ENCODE data around the gene HSPB9.

Gene HSPB9

DNA sequence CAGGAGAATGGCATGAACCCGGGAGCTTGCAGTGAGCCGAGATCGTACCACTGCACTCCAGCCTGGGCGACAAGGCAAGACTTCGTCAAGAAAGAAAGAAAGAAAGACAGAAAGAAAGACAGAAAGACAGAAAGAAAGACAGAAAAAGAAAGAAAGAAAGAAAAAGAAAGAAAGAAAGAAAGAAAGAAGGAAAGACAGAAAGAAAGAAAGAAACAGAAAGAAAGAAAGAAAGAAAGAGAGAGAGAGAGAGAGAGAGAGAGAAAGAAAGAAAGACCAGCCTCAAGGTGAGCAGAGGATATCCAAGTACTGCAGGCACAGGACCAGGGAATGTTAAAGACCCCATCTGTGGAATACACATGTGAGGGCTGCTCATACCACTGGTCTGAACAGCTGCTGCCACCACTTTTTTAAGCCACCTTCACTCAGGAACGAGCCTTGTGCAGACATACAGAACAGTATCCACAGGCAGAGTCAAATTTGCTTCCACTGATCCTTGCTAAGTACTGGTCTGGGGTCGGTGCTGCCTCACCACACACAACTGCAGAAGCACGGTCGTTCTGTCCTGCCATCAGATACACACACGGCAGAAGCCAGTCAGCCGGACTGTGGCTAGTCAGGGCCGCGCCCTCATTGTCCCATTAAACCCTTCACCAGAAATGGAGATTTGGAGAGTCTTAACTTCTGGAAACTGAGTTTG lies 24.5 kb downstream of the HSPB9 start:
- no peak for DNase-seq

DNA sequence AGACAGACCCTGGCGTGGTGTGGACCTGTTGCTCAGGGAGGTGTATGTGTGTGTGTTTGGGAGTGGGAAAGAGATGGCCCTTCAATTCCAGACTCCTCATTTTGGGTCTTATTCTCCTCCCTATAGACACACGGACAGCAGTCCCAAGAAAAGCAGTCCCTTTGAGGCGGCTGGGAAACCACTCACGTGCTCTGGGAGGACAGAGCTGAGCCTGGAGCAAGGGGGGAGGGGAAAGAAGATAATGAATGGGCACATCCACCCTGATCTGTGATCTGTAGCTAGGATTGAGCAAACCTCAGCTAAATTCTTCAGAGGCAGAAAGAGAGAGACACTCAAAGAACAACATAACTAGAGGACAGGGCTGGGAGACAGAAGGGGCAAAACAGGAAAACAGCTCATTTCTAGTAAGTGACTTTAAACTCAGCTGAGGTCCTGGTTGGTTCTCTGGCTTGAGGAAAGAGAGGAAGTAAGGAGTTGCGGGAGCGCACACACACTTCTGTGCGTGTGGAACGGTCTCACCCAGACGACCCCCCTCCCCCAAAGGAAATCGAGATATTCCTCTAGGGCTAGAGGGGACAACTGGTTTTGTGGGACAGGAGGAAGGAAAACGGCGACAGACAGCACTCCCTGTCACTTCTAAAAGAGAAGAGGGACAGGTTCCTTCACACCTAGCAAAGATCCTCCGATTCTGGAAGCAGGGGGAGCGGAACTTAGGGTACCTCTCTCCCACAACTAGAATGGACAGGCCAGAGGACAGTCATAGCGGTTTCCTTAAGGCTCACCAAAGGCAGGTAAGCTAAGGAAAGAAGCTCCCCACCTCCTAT lies 31.5 kb downstream of the HSPB9 start:
- no peak for DNase-seq

DNA sequence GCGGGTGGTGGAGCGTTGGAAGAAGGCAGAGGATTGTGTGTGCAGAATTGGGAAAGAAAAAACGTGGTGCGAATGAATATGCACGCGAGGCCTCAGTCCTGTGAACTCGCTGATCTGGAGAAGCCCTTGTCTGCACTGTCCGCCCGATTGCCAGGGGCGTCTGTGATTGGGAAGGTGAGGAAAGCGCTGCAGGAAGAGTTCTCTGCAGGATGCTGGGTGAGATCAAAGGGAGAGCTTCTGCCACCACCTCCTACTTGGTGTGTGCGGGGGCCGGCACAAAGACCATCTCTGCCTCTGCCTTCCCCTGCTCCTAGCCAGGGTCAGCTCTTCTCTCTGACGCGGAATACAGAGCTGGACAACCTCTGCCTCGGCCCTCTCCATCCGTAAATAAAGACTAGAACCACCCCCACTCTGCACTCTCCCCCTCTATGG lies 33.0 kb downstream of the HSPB9 start:
- no peak for DNase-seq

DNA sequence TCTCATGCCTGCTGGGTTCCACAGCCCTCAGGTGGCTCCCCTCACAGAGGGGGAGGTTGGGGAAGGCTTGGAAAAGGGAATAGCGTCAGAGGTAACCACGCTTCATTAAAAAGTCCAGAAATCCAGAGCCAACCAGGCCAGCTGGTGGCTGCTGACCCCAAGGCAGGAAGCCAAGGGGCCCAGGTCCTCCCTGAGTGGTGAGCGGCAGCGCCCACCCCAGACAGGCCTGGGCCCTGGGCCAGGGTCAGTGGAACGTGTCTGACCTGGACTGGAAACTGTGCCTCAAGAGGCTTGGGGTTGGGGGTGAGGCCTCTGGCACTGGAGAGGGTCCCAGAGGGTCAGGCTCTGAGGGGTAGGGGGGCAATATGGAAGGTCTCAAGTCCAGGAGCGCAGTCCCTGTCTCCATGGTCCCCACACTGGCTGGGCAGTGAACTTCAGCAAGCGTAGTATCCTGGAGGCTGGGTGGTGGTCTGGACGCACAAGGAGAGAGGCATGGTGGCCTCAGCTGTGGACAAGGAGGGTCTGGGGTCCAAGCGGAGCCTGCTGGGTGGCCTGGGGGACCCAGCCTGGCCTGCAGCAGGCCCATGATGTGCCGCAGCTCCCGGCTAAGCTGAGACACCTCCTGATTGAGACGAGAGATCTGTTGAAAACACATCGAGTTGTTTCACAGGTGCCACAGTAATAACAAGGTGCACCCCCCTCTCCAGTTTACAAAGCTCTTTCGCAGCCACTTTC lies 37.4 kb downstream of the HSPB9 start:
- DNase-seq, result no peak

DNA sequence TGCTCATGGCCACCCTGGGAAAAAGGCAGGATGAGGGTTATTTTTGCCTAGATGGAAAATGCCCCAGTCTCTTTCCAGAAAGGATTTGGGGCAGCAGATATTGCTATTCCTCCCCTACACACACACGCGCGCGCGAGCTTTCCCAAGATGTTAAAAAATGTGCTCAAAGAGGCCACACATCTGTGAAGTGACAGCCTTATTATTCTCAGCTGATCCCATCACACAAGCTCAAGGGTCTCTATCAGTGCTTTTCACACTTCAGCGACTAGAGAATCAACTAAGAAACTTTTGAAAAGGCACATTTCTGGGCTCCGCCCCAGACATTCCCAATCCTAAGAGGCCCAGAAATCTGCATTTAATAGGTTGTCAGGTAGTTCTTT lies 37.9 kb downstream of the HSPB9 start:
- no peak for DNase-seq

DNA sequence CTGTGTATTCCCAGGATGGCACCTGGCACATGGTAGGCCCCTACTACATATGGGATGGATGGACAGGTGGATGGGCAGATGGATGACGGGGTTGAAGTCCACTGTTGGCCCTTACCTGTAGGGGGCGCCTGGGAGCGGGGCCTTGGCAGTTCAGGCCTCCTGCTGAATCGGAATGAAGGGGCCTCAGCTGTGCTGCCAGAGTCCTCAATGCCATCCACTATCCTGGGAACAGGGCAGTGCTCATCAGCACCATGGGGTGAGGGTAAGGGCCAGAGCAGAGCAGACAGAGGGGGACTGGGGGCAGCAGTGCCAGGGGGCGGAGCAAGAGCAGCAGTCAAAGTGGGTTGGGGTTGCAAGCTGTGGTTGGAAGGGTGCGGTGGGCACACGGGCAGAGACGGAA lies 40.5 kb downstream of the HSPB9 start:
- no peak for DNase-seq

DNA sequence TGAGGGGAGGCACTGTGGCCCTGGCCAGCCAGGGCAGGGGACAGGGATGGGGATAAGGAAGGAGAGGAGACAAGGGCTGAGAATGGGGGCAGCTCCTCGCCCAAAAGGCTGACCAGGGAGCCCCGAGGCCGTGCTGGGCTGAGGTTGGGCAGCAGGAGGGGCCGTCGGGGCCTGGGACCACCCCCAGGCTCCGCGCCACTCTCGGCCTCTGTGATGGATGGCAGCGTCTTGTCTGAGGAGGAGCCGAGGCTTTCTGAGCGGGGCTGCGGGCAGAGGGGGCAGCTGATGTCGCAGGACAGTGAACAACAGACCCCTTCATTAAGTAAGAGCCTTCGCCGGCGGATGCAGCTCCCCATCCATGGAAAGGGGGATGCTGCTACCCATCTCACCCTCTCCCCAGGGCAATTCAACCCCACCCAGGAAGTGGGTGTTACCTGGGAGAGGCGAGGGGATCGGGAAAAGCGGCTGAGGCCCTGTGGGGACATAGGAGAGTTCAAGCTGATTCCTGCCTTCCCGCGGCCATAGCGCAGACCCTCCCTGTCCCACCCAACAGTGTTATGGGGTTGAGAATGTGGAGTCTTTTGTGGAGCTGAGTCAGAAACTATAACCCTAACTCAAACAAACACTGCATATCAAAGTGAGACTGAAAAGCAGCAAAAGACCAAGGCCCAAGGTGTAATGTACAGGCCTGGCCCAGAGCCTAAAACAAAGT lies 41.2 kb downstream of the HSPB9 start:
- DNase-seq, result no peak

DNA sequence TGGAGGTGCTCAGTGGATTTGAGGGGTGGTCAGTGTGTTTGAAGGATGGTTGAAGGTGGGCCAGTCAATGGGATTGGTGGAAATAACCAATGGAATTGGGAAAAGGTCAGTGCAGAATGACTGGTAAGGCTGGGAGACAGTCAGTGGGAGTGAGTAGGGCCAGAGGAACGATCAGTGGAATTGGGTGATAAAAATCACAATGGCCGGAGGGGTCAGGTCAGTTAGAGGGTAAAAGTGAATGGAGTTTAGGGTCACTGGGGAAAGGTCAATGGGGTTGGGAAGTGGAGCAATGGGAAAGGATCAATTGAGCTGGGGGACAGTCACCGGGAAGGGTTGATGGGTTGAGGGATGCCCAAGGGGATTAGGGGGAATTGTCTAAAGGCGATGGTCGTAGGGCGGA lies 43.1 kb downstream of the HSPB9 start:
- DNase-seq, result no peak

DNA sequence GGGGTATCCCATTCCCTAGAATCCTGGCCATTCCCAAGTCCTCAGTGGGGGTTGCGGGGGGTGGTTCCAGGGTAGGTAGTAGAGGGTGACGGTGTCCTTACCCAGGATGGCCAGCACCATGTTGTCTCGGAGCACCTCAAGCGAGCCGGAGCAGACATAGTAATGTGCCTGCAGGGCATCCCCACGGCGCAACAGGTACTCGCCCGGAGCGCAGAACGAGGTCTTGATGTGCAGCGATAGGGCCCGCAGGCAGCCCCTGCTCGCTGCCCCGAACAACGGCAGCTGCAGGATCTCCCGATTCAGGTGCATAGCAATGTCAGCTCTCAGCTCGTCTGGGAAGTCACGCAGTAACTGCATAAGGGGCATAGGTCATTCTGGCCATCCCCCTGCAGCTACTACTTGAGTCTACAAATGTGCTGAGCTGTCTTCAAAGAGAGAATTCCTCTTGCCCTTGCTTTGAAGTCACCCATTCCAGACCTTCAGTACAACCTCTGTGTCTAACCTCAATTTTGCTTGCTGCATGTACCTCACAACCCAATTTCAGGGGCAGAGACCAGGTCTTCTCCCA lies 43.7 kb downstream of the HSPB9 start:
- no peak for DNase-seq

DNA sequence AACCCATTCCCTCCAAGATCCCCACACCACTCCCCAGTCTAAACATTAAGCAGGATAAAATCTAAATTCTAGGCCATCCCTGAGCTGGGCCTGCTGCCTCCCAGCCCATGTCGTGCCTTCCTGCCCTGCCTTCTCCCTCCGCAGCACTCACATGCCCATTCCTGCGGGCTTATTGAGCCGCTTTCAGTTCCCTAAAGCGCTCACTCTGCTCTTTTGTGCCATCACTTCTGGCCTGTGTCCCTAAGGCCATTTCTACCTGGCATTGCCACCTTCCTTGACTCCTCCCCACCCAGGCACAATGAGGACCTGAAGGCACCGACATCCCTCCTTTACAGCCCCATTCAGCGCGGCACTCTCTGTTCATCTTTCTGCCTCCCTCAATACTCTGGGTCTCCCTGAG lies 45.2 kb downstream of the HSPB9 start:
- DNase-seq, result no peak

DNA sequence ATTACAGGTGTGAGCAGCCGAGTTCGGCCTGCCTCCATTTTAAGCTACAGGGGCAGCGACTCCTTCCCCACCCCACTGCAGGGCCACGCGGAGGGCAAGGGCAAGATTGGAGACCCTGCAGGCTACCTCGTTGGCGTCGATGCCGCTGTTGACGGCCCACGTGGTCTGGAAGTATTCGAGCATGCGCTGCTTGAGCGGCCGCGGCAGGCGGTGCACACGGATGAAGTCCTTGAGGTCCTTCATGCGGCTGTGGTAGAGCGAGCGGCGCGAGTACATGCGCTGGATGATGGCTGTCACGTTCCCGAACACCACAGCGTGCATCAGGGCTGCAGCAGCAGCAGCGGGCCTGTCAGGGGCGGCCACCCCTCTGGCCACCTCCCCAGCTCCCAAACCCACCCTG lies 46.7 kb downstream of the HSPB9 start:
- DNase-seq, result no peak

DNA sequence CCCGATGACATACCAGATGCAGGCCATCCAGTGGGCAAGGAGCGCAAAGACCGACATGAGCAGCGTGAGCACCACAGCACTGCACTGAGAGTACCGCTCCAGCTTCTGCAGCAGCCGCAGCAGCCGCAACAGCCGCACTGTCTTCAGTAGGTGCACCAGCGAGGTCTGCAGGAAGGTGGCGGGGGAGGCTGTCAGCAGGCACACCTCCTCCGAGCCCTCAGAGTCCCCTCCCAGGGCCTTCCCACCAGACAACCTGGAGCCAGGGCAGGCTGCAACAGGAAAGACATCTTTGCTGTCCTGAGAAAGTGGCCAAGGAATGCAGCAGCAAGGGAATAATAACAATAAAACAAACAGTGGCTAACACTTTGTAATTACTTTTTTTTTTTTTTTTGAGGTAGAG lies 49.2 kb downstream of the HSPB9 start:
- no peak for DNase-seq

All from NCI-H1436 treated with DMSO at 0.1 percent for 48 hours (cell line).